HepG2 (cell line): ENCODE results near the gene ABRACL. TPM values are rescaled to one million over a fixed set of nuclear protein-coding genes. Genes with fewer than 3 reads are reported as not detected.

Experiments used
- ATAC-seq: fragments of 200-7000 bp; cut with Tn5 transposase; 3 replicates; pipeline ENCODE4 v1.9.1; 2020; ENCODE audit warnings: mild to moderate bottlenecking, moderate library complexity
- BruUV-seq: library from RNA; stranded (reverse); fragments of 400-500 nt; replicated peaks from 2 replicates; lab custom pipeline; 2021; lab: Mats Ljungman, UMichigan
- CTCF ChIA-PET: fragments of 300-600 bp; formaldehyde crosslinking; extraction: SDS; loops from one replicate; lab custom pipeline; 2021; ENCODE audit warnings: low total read pairs, inconsistent platforms, low intra/inter-chr PET ratio; lab: Yijun Ruan, JAX
- POLR2A ChIA-PET: fragments of 350-600 bp; sonication (Branson Sonifier 250); formaldehyde crosslinking; loops from one replicate; lab custom pipeline; 2020; ENCODE audit warnings: antibody characterized with exemption, inconsistent platforms; lab: Yijun Ruan, JAX
- DNase-seq: peaks from one replicate; pipeline ENCODE4 v3.0.0-alpha.2; 2015; ENCODE audit warnings: low spot score
- FAIRE-seq: peaks from 3 replicates; lab custom pipeline; 2011; peaks lifted over from hg19 to GRCh38; lab: Jason Lieb, UNC
- H2AFZ ChIP-seq: one replicate; pipeline ENCODE4 v1.6.1; 2011; ENCODE audit warnings: low read length, inconsistent platforms
- H3K27ac ChIP-seq: fragments of 300-600 bp; 3 replicates; pipeline ENCODE4 v1.8.0; 2011; ENCODE audit warnings: mixed run types, mild to moderate bottlenecking, mixed read lengths, low read length, inconsistent platforms; ENCODE audit not compliant: insufficient read depth; ENCODE audit errors: extremely low read length
- H3K27me3 ChIP-seq, 2 experiments: fragments of 200-600 bp in 1 of 2; 2 replicates in 1 of 2; 3 replicates in 1 of 2; pipeline versions ENCODE4 v1.6.0 to v1.8.0; 2011; ENCODE audit warnings: low read length in 2 of 2, mild to moderate bottlenecking in 2 of 2, moderate library complexity in 2 of 2, inconsistent platforms in 1 of 2; ENCODE audit not compliant: insufficient read depth in 2 of 2, control insufficient read depth in 1 of 2
- H3K36me3 ChIP-seq, 2 experiments: fragments of 200-600 bp in 1 of 2; replicated peaks in 1 of 2; 2 replicates in 1 of 2; 3 replicates in 1 of 2; pipeline versions ENCODE4 v1.5.1 to v1.8.0; 2011; ENCODE audit warnings: low read length in 2 of 2, inconsistent platforms in 1 of 2; ENCODE audit not compliant: insufficient read depth in 2 of 2, control insufficient read depth in 1 of 2
- H3K4me1 ChIP-seq: 2 replicates; pipeline ENCODE4 v1.5.1; 2012; ENCODE audit warnings: low read length, inconsistent platforms; ENCODE audit not compliant: insufficient read depth
- H3K4me2 ChIP-seq: 2 replicates; pipeline ENCODE4 v1.6.0; 2011; ENCODE audit warnings: low read depth, low read length, inconsistent platforms
- H3K4me3 ChIP-seq, 3 experiments: fragments of 200-600 bp in 1 of 3; sonication (generic), shearing (Covaris generic) in 1 of 3; replicated peaks in 1 of 3; 2 replicates each; pipeline ENCODE4 v1.5.1; 2011 to 2016; ENCODE audit warnings: low read length in 3 of 3, inconsistent platforms in 2 of 3, low read depth in 2 of 3, mild to moderate bottlenecking in 2 of 3, control low read depth in 1 of 3, mixed read lengths in 1 of 3; ENCODE audit not compliant: insufficient read depth in 1 of 3
- H3K79me2 ChIP-seq: one replicate; pipeline ENCODE4 v1.6.1; 2011; ENCODE audit warnings: low read length, inconsistent platforms; ENCODE audit not compliant: insufficient read depth
- H3K9ac ChIP-seq: 2 replicates; pipeline ENCODE4 v1.6.0; 2011; ENCODE audit warnings: mild to moderate bottlenecking, low read depth, low read length, inconsistent platforms; ENCODE audit not compliant: insufficient read depth
- H3K9me3 ChIP-seq: 2 replicates; pipeline ENCODE4 v1.5.1; 2012; ENCODE audit warnings: mild to moderate bottlenecking, low read length
- H4K20me1 ChIP-seq: 2 replicates; pipeline ENCODE4 v1.6.0; 2011; ENCODE audit warnings: inconsistent platforms, mild to moderate bottlenecking, low read length, moderate library complexity; ENCODE audit not compliant: insufficient read depth
- ARHGAP35 ChIP-seq: sonication (generic); formaldehyde crosslinking; IDR thresholded peaks from 2 replicates; pipeline ENCODE4 v1.9.0; 2022; ENCODE audit warnings: mild to moderate bottlenecking, inconsistent platforms, moderate library complexity, missing genetic modification reagents, borderline replicate concordance
- ARNTL ChIP-seq: sonication (generic); formaldehyde crosslinking; IDR thresholded peaks from 2 replicates; pipeline ENCODE4 v1.4.0; 2020; ENCODE audit warnings: mild to moderate bottlenecking, missing genetic modification reagents
- ETV6 ChIP-seq: sonication (generic); formaldehyde crosslinking; conservative IDR thresholded peaks from 2 replicates; pipeline ENCODE4 v1.4.0; 2020; ENCODE audit warnings: missing genetic modification reagents
- FOXP4 ChIP-seq: sonication (generic); formaldehyde crosslinking; IDR thresholded peaks from 2 replicates; pipeline ENCODE4 v1.4.0; 2020; ENCODE audit warnings: missing genetic modification reagents
- GLI4 ChIP-seq: sonication (generic); formaldehyde crosslinking; IDR thresholded peaks from 2 replicates; pipeline ENCODE4 v1.5.1; 2020; ENCODE audit warnings: missing genetic modification reagents, mild to moderate bottlenecking, moderate library complexity, borderline replicate concordance
- HMG20A ChIP-seq: IDR thresholded peaks from 2 replicates; pipeline ENCODE4 v1.6.1; 2016; ENCODE audit warnings: borderline replicate concordance
- HOXD1 ChIP-seq: sonication (generic); formaldehyde crosslinking; IDR thresholded peaks from 2 replicates; pipeline ENCODE4 v1.5.0; 2020; ENCODE audit warnings: missing genetic modification reagents
- MTA3 ChIP-seq: sonication (generic); formaldehyde crosslinking; IDR thresholded peaks from 2 replicates; pipeline ENCODE4 v1.4.0; 2020; ENCODE audit warnings: missing genetic modification reagents
- PHF21A ChIP-seq: sonication (generic); formaldehyde crosslinking; IDR thresholded peaks from 2 replicates; pipeline ENCODE4 v1.5.0; 2020; ENCODE audit warnings: mild to moderate bottlenecking, missing genetic modification reagents
- ZFP41 ChIP-seq: sonication (generic); formaldehyde crosslinking; IDR thresholded peaks from 2 replicates; pipeline ENCODE4 v1.4.0; 2020; ENCODE audit warnings: mild to moderate bottlenecking, missing genetic modification reagents, borderline replicate concordance
- ZNF235 ChIP-seq: sonication (generic); formaldehyde crosslinking; IDR thresholded peaks from 2 replicates; pipeline ENCODE4 v1.8.1; 2023; ENCODE audit warnings: mild to moderate bottlenecking, missing genetic modification reagents, borderline replicate concordance
- ZNF44 ChIP-seq: sonication (generic); formaldehyde crosslinking; IDR thresholded peaks from 2 replicates; pipeline ENCODE4 v1.5.1; 2020; ENCODE audit warnings: mild to moderate bottlenecking, missing genetic modification reagents
- ZNF510 ChIP-seq: sonication (generic); formaldehyde crosslinking; IDR thresholded peaks from 2 replicates; pipeline ENCODE4 v1.4.0; 2020; ENCODE audit warnings: low read depth, mild to moderate bottlenecking, missing genetic modification reagents
- WGBS: methylation state at CpG from one replicate; pipeline ENCODE4 v1.1.6; 2017; ENCODE audit warnings: low lambda C conversion rate; 5-methylcytosine and 5-hydroxymethylcytosine counted together
- in situ Hi-C: cut with HindIII; loops from 2 replicates; pipeline ENCODE4 v1.10.0; 2017; ENCODE audit warnings: low pct_unique_long_range_greater_than_20kb; ENCODE audit not compliant: extremely low pct_ligation_motif_present
- intact Hi-C: fragments of 100-400 bp; cut with micrococcal nuclease; formaldehyde crosslinking; loops from one replicate; pipeline ENCODE4 v1.10.0; 2022; ENCODE audit not compliant: unreplicated experiment
- polyA plus RNA-seq, 8 experiments: library from polyadenylated mRNA; depleted of rRNA in 3 of 8; stranded (reverse) in 7 of 8; unstranded in 1 of 8; fragments of >200 nt; fragmentation: Illumina TruSeq in 4 of 8; extraction: Trizol in 4 of 8; gene quantifications; 2 replicates each; pipeline versions ENCODE4 v1.2.1 to v1.2.3, GENCODE V29; 2011 to 2016; ENCODE audit warnings: low read depth in 4 of 8, missing spikeins in 1 of 8, mixed read lengths in 1 of 8; ENCODE audit not compliant: insufficient read depth in 1 of 8
- total RNA-seq, 5 experiments: library from RNA; depleted of rRNA; stranded (reverse); fragments of >200 nt; fragmentation: Illumina TruSeq; extraction: Trizol; gene quantifications; 2 replicates each; pipeline ENCODE4 v1.2.3, GENCODE V29; 2016; ENCODE audit warnings: low read depth in 1 of 5
- TF ChIP-seq, protein P1 (sequence below): sonication (generic); formaldehyde crosslinking; IDR thresholded peaks from 2 replicates; pipeline ENCODE4 v1.4.0; 2020; ENCODE audit warnings: missing genetic modification reagents, borderline replicate concordance

ABRACL gene
- total and polyA plus RNA-seq, 2 of the 13 experiments (the other 11 are each of a cell fraction or from before 2014, with no cell fraction given), result 1.4 to 5.4 TPM

GRCh38 chr6:139054001-139054400 lies 25.5 kb downstream of the ABRACL start (continued):
- TF ChIP-seq FOXP4 (CRISPR knock-in tag) (no peak), ZNF510 (CRISPR knock-in tag) (no peak), ETV6 (CRISPR knock-in tag) (no peak), PHF21A (no peak)

- no peak overlapping the region for H3K27ac ChIP-seq
- no peak overlapping the region for H2AFZ ChIP-seq
- no peak for DNase-seq
- no peak overlapping the region for H3K9ac ChIP-seq
- intact Hi-C loops (no loop called here), in situ Hi-C loops (no loop called here)
- no peaks in the 10 kb centered on the region for H4K20me1 ChIP-seq
- 39% methylated on average over 2 of the region's 2 CpGs for WGBS
- H3K36me3 ChIP-seq, result no peaks in the 10 kb centered on the region
- no peaks in the 10 kb centered on the region for H3K9me3 ChIP-seq
- POLR2A ChIA-PET, result no interaction called here
- no peaks in the 10 kb centered on the region for H3K79me2 ChIP-seq
- no TSS peak for BruUV-seq
- TF ChIP-seq HMG20A (CRISPR knock-in tag) (no peak), ARHGAP35 (no peak), GLI4 (CRISPR knock-in tag) (no peak), ZNF44 (CRISPR knock-in tag) (no peak), HOXD1 (CRISPR knock-in tag) (no peak), MTA3 (CRISPR knock-in tag) (no peak), ZNF235 (CRISPR knock-in tag) (no peak), ZFP41 (CRISPR knock-in tag) (no peak), ARNTL (CRISPR knock-in tag) (no peak)
- TF ChIP-seq, protein P1, sequence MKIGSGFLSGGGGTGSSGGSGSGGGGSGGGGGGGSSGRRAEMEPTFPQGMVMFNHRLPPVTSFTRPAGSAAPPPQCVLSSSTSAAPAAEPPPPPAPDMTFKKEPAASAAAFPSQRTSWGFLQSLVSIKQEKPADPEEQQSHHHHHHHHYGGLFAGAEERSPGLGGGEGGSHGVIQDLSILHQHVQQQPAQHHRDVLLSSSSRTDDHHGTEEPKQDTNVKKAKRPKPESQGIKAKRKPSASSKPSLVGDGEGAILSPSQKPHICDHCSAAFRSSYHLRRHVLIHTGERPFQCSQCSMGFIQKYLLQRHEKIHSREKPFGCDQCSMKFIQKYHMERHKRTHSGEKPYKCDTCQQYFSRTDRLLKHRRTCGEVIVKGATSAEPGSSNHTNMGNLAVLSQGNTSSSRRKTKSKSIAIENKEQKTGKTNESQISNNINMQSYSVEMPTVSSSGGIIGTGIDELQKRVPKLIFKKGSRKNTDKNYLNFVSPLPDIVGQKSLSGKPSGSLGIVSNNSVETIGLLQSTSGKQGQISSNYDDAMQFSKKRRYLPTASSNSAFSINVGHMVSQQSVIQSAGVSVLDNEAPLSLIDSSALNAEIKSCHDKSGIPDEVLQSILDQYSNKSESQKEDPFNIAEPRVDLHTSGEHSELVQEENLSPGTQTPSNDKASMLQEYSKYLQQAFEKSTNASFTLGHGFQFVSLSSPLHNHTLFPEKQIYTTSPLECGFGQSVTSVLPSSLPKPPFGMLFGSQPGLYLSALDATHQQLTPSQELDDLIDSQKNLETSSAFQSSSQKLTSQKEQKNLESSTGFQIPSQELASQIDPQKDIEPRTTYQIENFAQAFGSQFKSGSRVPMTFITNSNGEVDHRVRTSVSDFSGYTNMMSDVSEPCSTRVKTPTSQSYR, result no peak
- H3K4me3 ChIP-seq, result no peak overlapping the region
- CTCF ChIA-PET, result no interaction called here
- H3K4me2 ChIP-seq, result no peak overlapping the region
- no peak for ATAC-seq
- peaks cover 1 to 20% of the 10 kb centered on the region in 2 experiments; a peak in 3 of 5 replicates for H3K27me3 ChIP-seq
- no peak for FAIRE-seq
- H3K4me1 ChIP-seq, result no peaks in the 10 kb centered on the region
Measured at GRCh38 chr6:139055709-139056108, 27.2 kb downstream of the ABRACL start.
